Stimulated activated CD4-positive, alpha-beta T cell treated with anti-CD3 and anti-CD28 coated beads, Interleukin-12 subunit alpha, Interleukin-12 subunit beta, amount 100 ng/mL, for 48 hours (primary cell): Measurements from ENCODE around the gene CCR7.
A peak's percentile ranks its signal among the peaks of the same experiment; 100 is the strongest.
"Not testable (repeated sequence)": the region's sequence is repeated elsewhere in the genome, so short reads cannot be mapped to it uniquely, and the experiment has no call there.

ENCODE experiments used
- DNase-seq, 3 donors: peaks; one replicate each; pipeline ENCODE4 v3.0.0-alpha.2; 2020; ENCODE audit warnings: low read depth in 2 of 3, low spot score in 1 of 3

The CCR7 gene

GRCh38 chr17:40597556-40598300, 32.5 kb upstream of the CCR7 start:
- no peak for DNase-seq

- DNase-seq, result no peak
Measured at GRCh38 chr17:40597156-40597555, 31.9 kb upstream of the CCR7 start.

- DNase-seq, result no peak
Measured at GRCh38 chr17:40596261-40596919, 31.1 kb upstream of the CCR7 start.

DNA sequence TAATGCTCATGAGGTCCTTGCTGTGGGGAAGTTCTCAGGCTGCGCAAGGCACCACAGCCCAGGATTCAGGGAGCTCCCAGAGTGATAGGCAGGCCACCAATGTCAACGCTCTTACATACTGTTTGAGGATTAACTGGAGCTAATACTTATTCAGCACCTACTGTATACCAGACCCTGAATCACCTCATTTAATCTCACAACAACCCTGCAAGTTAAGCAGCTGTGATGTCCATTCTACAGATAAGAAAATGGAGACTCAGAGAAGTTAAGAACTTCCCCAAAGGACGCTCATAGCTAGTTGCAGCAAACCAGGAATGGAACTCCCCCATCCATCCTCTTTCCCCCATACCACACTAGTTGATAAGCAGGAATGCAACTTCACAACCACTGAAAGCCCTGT, 25.5 kb upstream of the CCR7 start:
- DNase-seq, result no peak

DNA sequence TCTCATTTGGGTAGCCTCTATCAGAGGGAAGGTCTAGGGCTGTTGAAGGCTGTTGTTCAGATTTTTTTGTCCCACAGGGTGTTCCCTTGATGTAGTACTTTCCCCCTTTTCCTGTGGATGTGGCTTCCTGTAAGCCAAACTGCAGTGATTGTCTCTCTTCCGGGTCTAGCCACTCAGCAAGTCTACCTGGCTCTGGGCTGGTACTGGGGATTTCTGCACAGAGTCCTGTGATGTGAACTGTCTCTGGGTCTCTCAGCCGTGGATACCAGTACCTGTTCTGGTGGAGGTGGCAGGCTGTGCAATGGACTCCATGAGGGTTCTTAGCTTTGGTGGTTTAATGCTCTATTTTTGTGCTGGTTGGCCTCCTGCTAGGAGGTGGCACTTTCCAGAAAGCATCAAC, 23.3 kb upstream of the CCR7 start:
- DNase-seq, result no peak

GRCh38 chr17:40586264-40586663, 21.0 kb upstream of the CCR7 start:
- DNase-seq, result not testable (repeated sequence)

DNA sequence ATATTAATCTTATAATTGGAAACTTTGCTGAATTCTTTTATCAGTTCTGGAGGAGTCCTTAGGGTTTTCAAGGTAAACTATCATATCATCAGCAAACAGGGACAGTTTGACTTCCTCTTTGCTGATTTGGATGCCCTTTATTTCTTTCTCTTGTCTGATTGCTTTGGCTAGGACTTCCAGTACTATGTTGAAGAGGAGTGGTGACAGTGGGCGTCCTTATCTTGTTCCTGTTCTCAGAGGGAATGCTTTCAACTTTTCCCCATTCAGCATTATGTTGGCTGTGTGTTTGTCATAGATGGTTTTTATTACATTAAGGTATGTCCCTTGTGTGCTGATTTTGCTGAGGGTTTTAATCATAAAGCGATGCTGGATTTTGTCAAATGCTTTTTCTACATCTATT, 19.7 kb upstream of the CCR7 start:
- not testable (repeated sequence) for DNase-seq

- peak in 1 of 3 donors; percentile 44 for DNase-seq
Measured at GRCh38 chr17:40582328-40582901, 17.1 kb upstream of the CCR7 start.

- DNase-seq, result no peak
Measured at GRCh38 chr17:40580140-40580539, 14.9 kb upstream of the CCR7 start.

GRCh38 chr17:40579471-40579870, 14.2 kb upstream of the CCR7 start:
- no peak for DNase-seq

GRCh38 chr17:40577611-40578065, 12.4 kb upstream of the CCR7 start:
- no peak for DNase-seq

- no peak for DNase-seq
Measured at GRCh38 chr17:40576113-40576740, 11.0 kb upstream of the CCR7 start.

GRCh38 chr17:40574292-40574691, 9.0 kb upstream of the CCR7 start:
- no peak for DNase-seq

- not testable (repeated sequence) for DNase-seq
Measured at GRCh38 chr17:40572245-40572993, 7.1 kb upstream of the CCR7 start.

DNA sequence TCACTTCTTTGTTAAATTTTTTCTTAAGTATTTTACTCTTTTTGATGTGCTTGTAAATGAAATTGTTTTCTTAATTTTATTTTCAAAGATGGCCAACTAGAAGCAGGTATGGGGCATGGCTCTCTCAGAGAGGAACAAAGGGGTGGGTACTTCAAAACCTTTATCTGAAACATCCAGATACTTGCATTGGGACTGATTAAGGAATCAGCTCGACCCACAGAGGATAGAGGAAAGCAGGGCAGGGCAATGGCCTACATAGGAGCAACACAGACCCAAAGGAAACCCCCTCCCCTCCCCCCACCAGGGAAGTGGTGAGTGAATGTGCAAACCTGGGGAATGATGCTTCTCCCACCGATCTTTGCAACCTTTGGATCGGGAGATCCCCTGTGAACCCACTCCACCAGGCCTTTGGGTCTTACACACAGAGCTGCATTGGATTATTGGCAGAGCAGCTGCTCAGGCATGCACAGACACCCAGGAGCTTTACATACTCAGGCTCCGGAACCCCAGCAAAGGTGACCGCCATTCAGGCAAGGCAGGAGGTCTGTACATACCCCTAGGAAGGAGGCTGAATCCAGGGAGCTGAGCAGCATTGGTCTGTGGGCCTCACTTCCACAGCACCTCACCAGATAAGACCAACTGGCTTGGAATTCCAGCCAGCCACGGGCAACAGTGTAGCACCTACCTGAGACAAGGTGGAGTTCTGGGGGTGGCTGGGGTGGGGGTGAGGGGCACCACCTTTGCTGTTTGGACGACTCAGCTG, 3.0 kb upstream of the CCR7 start:
- DNase-seq, result no peak

DNA sequence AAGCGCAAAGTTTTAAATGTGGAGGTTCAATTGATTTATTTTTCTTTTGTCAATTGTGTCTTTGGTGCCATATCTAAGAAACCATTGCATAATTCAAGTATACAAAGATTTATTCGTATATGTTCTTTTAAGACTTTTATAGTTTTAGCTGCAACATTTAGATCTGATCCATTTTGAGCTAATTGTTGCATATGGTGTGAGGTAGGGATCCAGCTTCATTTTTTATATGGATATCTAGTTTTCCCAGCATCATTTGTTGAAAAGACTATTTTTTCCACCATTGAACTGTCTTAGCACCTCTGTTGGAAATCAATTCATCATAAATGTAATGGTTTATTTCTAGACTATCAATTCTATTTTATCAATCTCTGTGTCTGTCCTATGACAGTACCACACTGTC, 2.1 kb upstream of the CCR7 start:
- DNase-seq, result no peak

DNA sequence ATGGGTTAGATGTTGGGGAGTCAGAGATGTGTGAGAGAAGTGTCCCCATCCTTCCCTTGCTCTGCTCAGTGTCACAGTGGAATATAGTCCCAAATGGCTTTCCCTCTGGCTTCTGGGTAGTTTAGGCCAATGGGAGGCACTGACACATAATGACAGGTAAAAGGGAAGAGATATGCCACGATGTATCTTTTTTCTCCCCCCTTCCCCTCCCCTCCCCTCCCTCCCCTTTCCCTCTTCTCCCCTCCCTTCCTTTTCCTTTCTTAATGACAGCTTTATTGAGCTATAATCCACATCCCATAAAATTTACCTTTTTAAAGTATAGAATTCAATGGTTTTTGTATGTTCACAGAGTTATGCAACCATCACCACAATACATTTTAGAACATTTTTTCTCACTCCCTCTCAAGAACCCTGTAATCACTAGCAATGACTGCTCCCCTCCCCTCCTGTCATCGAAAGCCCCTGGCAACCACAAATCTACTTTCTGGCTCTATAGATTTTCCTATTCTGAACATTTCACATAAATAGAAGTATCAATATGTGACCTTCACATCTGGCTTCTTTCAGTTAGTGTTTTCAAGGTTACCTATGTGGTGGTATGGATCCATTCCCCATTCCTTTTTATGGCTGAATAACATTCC, 617 bp upstream of the CCR7 start:
- DNase-seq, result no peak

DNA sequence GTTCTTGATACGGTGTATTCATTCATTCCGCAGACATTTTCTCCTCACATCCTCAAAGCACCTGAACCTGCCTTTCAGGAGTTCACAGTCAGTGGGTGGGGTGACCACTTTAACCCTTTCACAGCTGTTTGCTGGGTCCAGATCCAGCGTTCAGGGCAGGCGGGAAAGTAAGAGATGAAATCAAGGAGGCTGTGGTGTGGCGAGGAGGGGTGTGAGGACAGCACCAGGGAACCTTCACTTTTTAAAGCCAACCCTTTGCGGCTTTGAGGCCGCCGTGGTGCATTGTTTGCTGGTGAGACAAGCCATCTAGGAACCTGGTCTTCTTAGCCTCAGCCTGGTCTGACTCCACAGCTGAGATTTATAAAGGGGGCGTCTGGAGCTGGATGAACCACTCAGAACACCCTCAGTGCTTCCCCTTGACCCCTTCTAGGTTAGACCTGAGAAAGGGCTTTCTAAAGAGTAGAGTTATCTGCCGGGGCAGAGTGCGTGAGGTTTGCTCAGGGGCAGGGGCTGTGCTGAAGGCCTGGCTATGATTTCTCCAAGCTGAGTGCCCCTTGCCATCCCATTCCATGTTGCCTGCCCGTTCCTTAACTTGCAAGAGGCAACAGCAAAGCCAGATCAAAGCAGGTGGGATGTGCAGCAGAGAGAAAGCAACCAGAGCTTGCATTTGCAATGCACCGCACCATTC, 933 bp downstream of the CCR7 start:
- no peak for DNase-seq
